ENCODE measurements around the gene EPDR1. TPM values are rescaled to one million over a fixed set of nuclear protein-coding genes. Genes with fewer than 3 reads are reported as not detected.

EPDR1 gene
- total and polyA plus RNA-seq, 2 of the 4 experiments (the other 2 are of a cell fraction): under 0.01 to 0.09 TPM

DNA sequence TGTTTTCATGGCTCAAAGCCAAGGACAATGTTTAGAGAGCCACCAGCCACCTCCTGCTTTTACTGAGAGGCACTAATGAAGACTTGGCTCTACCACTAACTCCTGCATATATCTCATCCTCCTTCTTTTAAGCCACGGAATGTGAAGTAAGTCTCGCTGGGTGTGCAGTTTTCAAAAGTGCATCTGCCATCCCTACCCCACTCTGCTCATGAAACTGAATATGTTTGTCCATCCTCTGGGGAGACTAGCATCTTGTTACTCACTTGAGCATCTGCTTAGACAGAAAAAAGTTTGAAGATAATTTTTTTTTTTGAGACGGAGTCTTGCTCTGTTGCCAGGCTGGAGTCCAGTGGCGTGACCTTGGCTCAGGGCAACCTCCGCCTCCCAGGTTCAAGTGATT, 40.8 kb downstream of the EPDR1 start:
- H2BK120ac ChIP-seq (ENCODE audit: low read depth, low read length): no peak overlapping the region
- dilution Hi-C loops (cut with HindIII; ENCODE audit: low sequenced_read_pairs, unreplicated experiment): no loop called here
- no peak overlapping the region for H3K4me2 ChIP-seq (ENCODE audit: low read depth, low read length)
- no peak overlapping the region for H3K56ac ChIP-seq (ENCODE audit: extremely low read depth, insufficient read depth, low read length)
- no peak overlapping the region for H3K18ac ChIP-seq (ENCODE audit: low read depth, low read length)
- ATAC-seq (ENCODE audit: low read depth) (no peak), DNase-seq (no peak)
- no peak overlapping the region for H2AK9ac ChIP-seq (replicated peaks; ENCODE audit: low read depth, low read length, poor library complexity)
- no peak overlapping the region for H4K5ac ChIP-seq (ENCODE audit: low read depth, low read length)
- in situ Hi-C loops (cut with MboI; ENCODE audit: low sequenced_read_pairs): no loop called here
- CTCF ChIA-PET: no interaction called here
- POLR2A ChIA-PET (ENCODE audit: unreplicated experiment): no interaction called here
- H4K8ac ChIP-seq (ENCODE audit: low read depth in 2 of 2, low read length in 2 of 2): no peak overlapping the region
- no peaks in the 10 kb centered on the region for H3K79me1 ChIP-seq (ENCODE audit: low read depth in 1 of 2, low read length in 2 of 2)
- H3K36me3 ChIP-seq (ENCODE audit: control insufficient read depth, insufficient read depth, low read length): no peaks in the 10 kb centered on the region
- H3K14ac ChIP-seq (replicated peaks; ENCODE audit: low read depth, low read length): no peak overlapping the region
- no peaks in the 10 kb centered on the region for H4K20me1 ChIP-seq (ENCODE audit: insufficient read depth, low read length)
- H3K9me1 ChIP-seq (ENCODE audit: insufficient read depth, low read length): no peaks in the 10 kb centered on the region
- no peak overlapping the region for H3K27ac ChIP-seq (ENCODE audit: insufficient read depth, low read length)
- BruUV-seq (replicated peaks): no TSS peak
- H3K4ac ChIP-seq (ENCODE audit: low read depth, low read length): no peak overlapping the region
- peaks cover 7% of the 10 kb centered on the region for H3K9me3 ChIP-seq (ENCODE audit: control insufficient read depth, insufficient read depth, low read length)
- no peak overlapping the region for H2BK15ac ChIP-seq (ENCODE audit: low read depth, low read length)
- no peak overlapping the region for H2BK5ac ChIP-seq (ENCODE audit: low read depth, low read length, poor library complexity, severe bottlenecking)
- no peak overlapping the region for H3K9ac ChIP-seq (ENCODE audit: low read depth, low read length)
- intact Hi-C loops (cut with micrococcal nuclease): no loop called here
- no peak overlapping the region for H3K4me3 ChIP-seq (ENCODE audit: insufficient read depth, low read depth, low read length)
- no peaks in the 10 kb centered on the region for H3K4me1 ChIP-seq (ENCODE audit: control insufficient read depth, insufficient read depth, low read length)
- H3K23ac ChIP-seq (ENCODE audit: low read depth, low read length): no peak overlapping the region
- no peaks in the 10 kb centered on the region for H3K27me3 ChIP-seq (ENCODE audit: control insufficient read depth, insufficient read depth, low read length)
- 80% methylated on average over 1 of the region's 5 CpGs; no CpG with 5 or more reads in 1 of the 2 experiments for WGBS, 2 experiments (ENCODE audit: extremely low coverage in 2 of 2, insufficient read length in 1 of 2)
- no peak overlapping the region for H2AK5ac ChIP-seq (ENCODE audit: low read depth, low read length)
- no peak overlapping the region for H2AFZ ChIP-seq (replicated peaks; ENCODE audit: low read length, poor library complexity)
- no peak overlapping the region for H4K91ac ChIP-seq (ENCODE audit: insufficient read depth, low read depth, low read length)
- H2BK20ac ChIP-seq (ENCODE audit: low read depth, low read length): no peak overlapping the region
- TF ChIP-seq MAFK (IDR thresholded peaks at IDR 0.05; ENCODE audit: low read depth, low read length) (no peak), POLR2A (IDR thresholded peaks at IDR 0.05; ENCODE audit: low read depth, low read length) (no peak), MXI1 (IDR thresholded peaks at IDR 0.05; ENCODE audit: borderline replicate concordance, low read depth, low read length) (no peak), CEBPB (IDR thresholded peaks at IDR 0.05; ENCODE audit: low read depth, low read length) (no peak), SMC3 (IDR thresholded peaks at IDR 0.05; ENCODE audit: low read depth, low read length) (no peak), CHD1 (IDR thresholded peaks at IDR 0.05; ENCODE audit: low read depth, low read length) (no peak), FOS (IDR thresholded peaks at IDR 0.05; ENCODE audit: low read depth, low read length) (no peak), MAZ (IDR thresholded peaks at IDR 0.05; ENCODE audit: borderline replicate concordance, low read depth, low read length) (no peak), RCOR1 (IDR thresholded peaks at IDR 0.05; ENCODE audit: insufficient replicate concordance, low read length) (no peak), RAD21 (IDR thresholded peaks at IDR 0.05; ENCODE audit: low read length) (no peak), NFE2L2 (IDR thresholded peaks at IDR 0.05; ENCODE audit: low read depth, low read length) (no peak), RFX5 (IDR thresholded peaks at IDR 0.05; ENCODE audit: low read depth, low read length) (no peak)
